SU-DHL-6 (cell line): Measurements from ENCODE around the gene TNFAIP8L1.

ENCODE experiments used
- H2AFZ ChIP-seq: fragments of 200-600 bp; sonication (generic); 2 replicates; pipeline ENCODE4 v1.6.1; 2014; ENCODE audit warnings: low read depth, mild to moderate bottlenecking, moderate library complexity, mixed read lengths, antibody characterized with exemption, low read length; ENCODE audit not compliant: severe bottlenecking
- H3F3A ChIP-seq: fragments of 200-600 bp; shearing (Covaris generic); 2 replicates; pipeline ENCODE4 v1.6.0; 2016; ENCODE audit warnings: antibody characterized with exemption, mild to moderate bottlenecking; ENCODE audit not compliant: insufficient read depth
- H3K27ac ChIP-seq: fragments of 200-600 bp; sonication (generic); 2 replicates; pipeline ENCODE4 v1.5.1; 2016; ENCODE audit warnings: low read depth, mild to moderate bottlenecking, low read length, moderate library complexity, mixed read lengths
- H3K27me3 ChIP-seq: fragments of 200-600 bp; sonication (generic), shearing (Covaris generic); 2 replicates; pipeline ENCODE4 v1.6.0; 2014; ENCODE audit warnings: mild to moderate bottlenecking, low read length
- H3K36me3 ChIP-seq: fragments of 200-600 bp; sonication (generic); 2 replicates; pipeline ENCODE4 v1.6.1; 2014; ENCODE audit warnings: mild to moderate bottlenecking, low read length, mixed read lengths
- H3K4me2 ChIP-seq: fragments of 300-600, 200-600 bp; shearing (Covaris generic), sonication (generic); 2 replicates; pipeline ENCODE4 v1.6.0; 2014; ENCODE audit warnings: low read length, low read depth, mild to moderate bottlenecking; ENCODE audit not compliant: poor library complexity, severe bottlenecking
- H3K4me3 ChIP-seq: fragments of 200-600 bp; sonication (generic); 2 replicates; pipeline ENCODE4 v1.5.1; 2014; ENCODE audit warnings: antibody characterized with exemption, low read length, mild to moderate bottlenecking, mixed read lengths; ENCODE audit not compliant: insufficient read depth, poor library complexity, severe bottlenecking
- H3K79me2 ChIP-seq: fragments of 200-600 bp; sonication (generic); 2 replicates; pipeline ENCODE4 v1.6.1; 2014; ENCODE audit warnings: mild to moderate bottlenecking, low read length, moderate library complexity; ENCODE audit not compliant: insufficient read depth
- H3K9ac ChIP-seq: fragments of 200-600 bp; sonication (generic); 2 replicates; pipeline ENCODE4 v1.7.0; 2014; ENCODE audit warnings: mild to moderate bottlenecking, low read length
- H3K9me2 ChIP-seq: fragments of 200-600 bp; sonication (generic); replicated peaks from 2 replicates; pipeline ENCODE4 v1.6.1; 2014; ENCODE audit warnings: low read length; ENCODE audit not compliant: insufficient read depth
- H3K9me3 ChIP-seq: fragments of 200-600 bp; sonication (generic); 2 replicates; pipeline ENCODE4 v1.6.1; 2014; ENCODE audit warnings: low read length, mixed read lengths; ENCODE audit not compliant: insufficient read depth
- H4K20me1 ChIP-seq: fragments of 200-600 bp; sonication (generic); 2 replicates; pipeline ENCODE4 v1.6.1; 2014; ENCODE audit warnings: low read depth, mild to moderate bottlenecking, antibody characterized with exemption, low read length, moderate library complexity, mixed read lengths
- EZH2phosphoT487 ChIP-seq: fragments of 200-600 bp; sonication (generic), shearing (Covaris generic); conservative IDR thresholded peaks from 2 replicates; pipeline ENCODE4 v1.6.1; 2018; ENCODE audit warnings: mild to moderate bottlenecking, antibody characterized with exemption, low read length, moderate library complexity, mixed read lengths
- TF ChIP-seq, protein P1 (sequence below): fragments of 200-600 bp; sonication (generic); IDR thresholded peaks from one replicate; pipeline ENCODE4 v1.5.1; 2017; ENCODE audit warnings: antibody characterized with exemption, mild to moderate bottlenecking, low read length, moderate library complexity; ENCODE audit not compliant: insufficient read depth, poor library complexity, severe bottlenecking

The TNFAIP8L1 gene

GRCh38 chr19:4624301-4624700, 15.0 kb upstream of the TNFAIP8L1 start:
- no peak for TF ChIP-seq EZH2phosphoT487
- TF ChIP-seq, protein P1, sequence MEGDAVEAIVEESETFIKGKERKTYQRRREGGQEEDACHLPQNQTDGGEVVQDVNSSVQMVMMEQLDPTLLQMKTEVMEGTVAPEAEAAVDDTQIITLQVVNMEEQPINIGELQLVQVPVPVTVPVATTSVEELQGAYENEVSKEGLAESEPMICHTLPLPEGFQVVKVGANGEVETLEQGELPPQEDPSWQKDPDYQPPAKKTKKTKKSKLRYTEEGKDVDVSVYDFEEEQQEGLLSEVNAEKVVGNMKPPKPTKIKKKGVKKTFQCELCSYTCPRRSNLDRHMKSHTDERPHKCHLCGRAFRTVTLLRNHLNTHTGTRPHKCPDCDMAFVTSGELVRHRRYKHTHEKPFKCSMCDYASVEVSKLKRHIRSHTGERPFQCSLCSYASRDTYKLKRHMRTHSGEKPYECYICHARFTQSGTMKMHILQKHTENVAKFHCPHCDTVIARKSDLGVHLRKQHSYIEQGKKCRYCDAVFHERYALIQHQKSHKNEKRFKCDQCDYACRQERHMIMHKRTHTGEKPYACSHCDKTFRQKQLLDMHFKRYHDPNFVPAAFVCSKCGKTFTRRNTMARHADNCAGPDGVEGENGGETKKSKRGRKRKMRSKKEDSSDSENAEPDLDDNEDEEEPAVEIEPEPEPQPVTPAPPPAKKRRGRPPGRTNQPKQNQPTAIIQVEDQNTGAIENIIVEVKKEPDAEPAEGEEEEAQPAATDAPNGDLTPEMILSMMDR: no peak
- H4K20me1 ChIP-seq: no peaks in the 10 kb centered on the region

DNA sequence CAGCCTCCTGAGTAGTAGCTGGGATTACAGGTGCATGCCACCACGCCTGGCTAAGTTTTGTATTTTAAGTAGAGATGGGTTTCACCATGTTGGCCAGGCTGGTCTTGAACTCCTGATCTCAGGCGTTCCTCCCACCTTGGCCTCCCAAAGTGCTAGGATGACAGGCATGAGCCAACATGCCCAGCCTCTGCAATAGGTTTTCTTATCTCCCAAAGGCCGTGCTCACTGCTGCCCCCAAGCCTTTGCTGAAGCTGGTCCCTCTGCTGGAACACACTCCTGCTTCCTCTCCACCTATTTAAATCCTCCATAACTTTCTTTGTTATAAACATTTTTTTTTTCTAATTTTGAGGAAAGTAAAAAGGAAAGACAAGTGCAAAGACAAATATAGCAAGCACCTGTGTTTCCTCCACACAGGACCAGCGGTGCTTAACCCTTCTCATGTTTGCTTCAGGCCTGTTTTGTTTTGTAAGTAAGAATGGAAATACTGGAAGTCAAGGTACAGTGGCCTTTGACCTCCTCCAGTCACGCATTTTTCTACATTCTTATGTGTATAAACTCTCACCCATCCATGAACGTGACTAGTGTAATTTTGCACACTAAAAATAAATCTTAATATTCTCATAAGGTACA, 14.5 kb upstream of the TNFAIP8L1 start:
- H2AFZ ChIP-seq: no peak overlapping the region
- no peaks in the 10 kb centered on the region for H3K9me3 ChIP-seq
- no peaks in the 10 kb centered on the region for H3K79me2 ChIP-seq
- no peak overlapping the region for H3K4me2 ChIP-seq
- no peaks in the 10 kb centered on the region for H3K36me3 ChIP-seq
- H3F3A ChIP-seq: no peaks in the 10 kb centered on the region
- H4K20me1 ChIP-seq: no peaks in the 10 kb centered on the region
- no peak overlapping the region for H3K4me3 ChIP-seq
- H3K9ac ChIP-seq: no peak overlapping the region
- no peak overlapping the region for H3K27ac ChIP-seq
- H3K9me2 ChIP-seq: no peaks in the 10 kb centered on the region
- no peak for TF ChIP-seq EZH2phosphoT487
- TF ChIP-seq, protein P1: peak; percentile 36
- H3K27me3 ChIP-seq: no peaks in the 10 kb centered on the region

More at GRCh38 chr19:4624301-4624700, 15.0 kb upstream of the TNFAIP8L1 start:
- no peak overlapping the region for H3K27ac ChIP-seq
- no peaks in the 10 kb centered on the region for H3K79me2 ChIP-seq
- no peak overlapping the region for H3K9ac ChIP-seq
- H2AFZ ChIP-seq: no peak overlapping the region
- no peaks in the 10 kb centered on the region for H3K27me3 ChIP-seq
- no peaks in the 10 kb centered on the region for H3K9me2 ChIP-seq
- no peaks in the 10 kb centered on the region for H3K36me3 ChIP-seq
- H3F3A ChIP-seq: no peaks in the 10 kb centered on the region
- H3K9me3 ChIP-seq: no peaks in the 10 kb centered on the region
- H3K4me3 ChIP-seq: no peak overlapping the region
- H3K4me2 ChIP-seq: no peak overlapping the region

- Histone ChIP-seq H3F3A (0 out of 2 replicates have a peak, but pooled peaks cover 5% of the 10 kb centered on the region), H3K4me3 (no peak overlapping the region), H2AFZ (no peak overlapping the region), H4K20me1 (no peaks in the 10 kb centered on the region), H3K4me2 (no peak overlapping the region), H3K36me3 (no peaks in the 10 kb centered on the region), H3K27me3 (no peaks in the 10 kb centered on the region), H3K9me2 (no peaks in the 10 kb centered on the region), H3K9ac (no peak overlapping the region), H3K79me2 (no peaks in the 10 kb centered on the region), H3K9me3 (no peaks in the 10 kb centered on the region), H3K27ac (no peak overlapping the region)
- TF ChIP-seq EZH2phosphoT487: no peak
- TF ChIP-seq, protein P1: peak; percentile 26
Observed at GRCh38 chr19:4633140-4633967, 6.0 kb upstream of the TNFAIP8L1 start.
